HFFc6 (cell line): Measurements from ENCODE around the gene SGMS2. TPM values are rescaled to one million over a fixed set of nuclear protein-coding genes. Genes with fewer than 3 reads are reported as not detected.

ENCODE experiments used
- DNase-seq: peaks from one replicate; pipeline ENCODE4 v3.0.0-alpha.2; 2018
- H3K27ac Mint-ChIP-seq: 2 replicates; pipeline ENCODE4 v1.8.0; 2020; ENCODE audit warnings: mild to moderate bottlenecking, mixed read lengths
- H3K27me3 Mint-ChIP-seq: 2 replicates; pipeline ENCODE4 v1.8.0; 2021; ENCODE audit warnings: mild to moderate bottlenecking, moderate library complexity, mixed read lengths; ENCODE audit not compliant: insufficient read depth
- H3K36me3 Mint-ChIP-seq: 2 replicates; pipeline ENCODE4 v1.8.0; 2021; ENCODE audit warnings: low read depth, mixed read lengths
- H3K4me1 Mint-ChIP-seq: 2 replicates; pipeline ENCODE4 v1.8.0; 2020; ENCODE audit warnings: low read depth, mixed read lengths
- H3K4me3 Mint-ChIP-seq: 2 replicates; pipeline ENCODE4 v1.8.0; 2020; ENCODE audit warnings: mild to moderate bottlenecking, moderate library complexity, mixed read lengths
- H3K9me3 Mint-ChIP-seq: 2 replicates; pipeline ENCODE4 v1.8.0; 2020; ENCODE audit warnings: mild to moderate bottlenecking, mixed read lengths
- CTCF ChIP-seq: fragments of 200-600 bp; sonication (generic); IDR thresholded peaks from 2 replicates; pipeline ENCODE4 v1.5.0; 2021; ENCODE audit warnings: antibody characterized with exemption, mild to moderate bottlenecking
- total RNA-seq, 6 experiments: library from RNA; stranded (reverse); fragmentation: NEBNext Ultra II Directional; extraction: Animal tissue kit (Norgen Biotek cat#: 25700); gene quantifications; 2 replicates in 1 of 6; 3 replicates in 5 of 6; pipeline ENCODE4 v1.2.3, GENCODE V29; 2021

SGMS2 gene
- total RNA-seq, 6 experiments from 2014 or later: 30.5 to 45.9 (median 34.7) TPM

- DNase-seq: no peak
- TF ChIP-seq CTCF: no peak
- H3K27ac Mint-ChIP-seq: no peak overlapping the region
- H3K36me3 Mint-ChIP-seq: peaks cover 7% of the 10 kb centered on the region
- H3K27me3 Mint-ChIP-seq: no peaks in the 10 kb centered on the region
- no peaks in the 10 kb centered on the region for H3K9me3 Mint-ChIP-seq
- H3K4me3 Mint-ChIP-seq: no peak overlapping the region
- 0 out of 2 replicates have a peak, but pooled peaks cover 5% of the 10 kb centered on the region for H3K4me1 Mint-ChIP-seq
These were observed 83.6 kb downstream of the SGMS2 start for GRCh38 chr4:107908377-107908776.

GRCh38 chr4:107913283-107913899, 88.7 kb downstream of the SGMS2 start:
- Mint-ChIP-seq H3K36me3 (peaks cover under 1% of the 10 kb centered on the region), H3K9me3 (peaks cover under 1% of the 10 kb centered on the region), H3K27ac (peak overlapping the region; percentile 38; the same call in 1 of the 2 replicates), H3K27me3 (no peaks in the 10 kb centered on the region; the same call in 1 of the 2 replicates), H3K4me3 (no peak overlapping the region), H3K4me1 (0 out of 2 replicates have a peak, but pooled peaks cover 6% of the 10 kb centered on the region)
- peak; percentile 97 for TF ChIP-seq CTCF
- DNase-seq: peak; percentile 70

GRCh38 chr4:107915220-107915619, 90.5 kb downstream of the SGMS2 start:
- Mint-ChIP-seq H3K9me3 (peaks cover 17% of the 10 kb centered on the region), H3K36me3 (peaks cover 14% of the 10 kb centered on the region), H3K4me3 (no peak overlapping the region), H3K4me1 (0 out of 2 replicates have a peak, but pooled peaks cover 6% of the 10 kb centered on the region), H3K27me3 (peaks cover 2% of the 10 kb centered on the region), H3K27ac (no peak overlapping the region)
- no peak for TF ChIP-seq CTCF
- DNase-seq: no peak

GRCh38 chr4:107916623-107917022, 91.9 kb downstream of the SGMS2 start:
- no peak for DNase-seq
- no peak for TF ChIP-seq CTCF
- peaks cover 9% of the 10 kb centered on the region; the same call in 1 of the 2 replicates for H3K4me1 Mint-ChIP-seq
- peaks cover 14% of the 10 kb centered on the region for H3K36me3 Mint-ChIP-seq
- H3K4me3 Mint-ChIP-seq: no peak overlapping the region
- H3K27ac Mint-ChIP-seq: no peak overlapping the region
- peaks cover 2% of the 10 kb centered on the region for H3K27me3 Mint-ChIP-seq
- H3K9me3 Mint-ChIP-seq: peaks cover 17% of the 10 kb centered on the region

- peaks cover 17% of the 10 kb centered on the region for H3K9me3 Mint-ChIP-seq
- TF ChIP-seq CTCF: no peak
- no peak overlapping the region for H3K27ac Mint-ChIP-seq
These were observed 92.8 kb downstream of the SGMS2 start for GRCh38 chr4:107917500-107917899.

More at GRCh38 chr4:107917500-107917899, 92.8 kb downstream of the SGMS2 start:
- no peak for DNase-seq
- H3K4me3 Mint-ChIP-seq: no peak overlapping the region
- peaks cover 18% of the 10 kb centered on the region for H3K4me1 Mint-ChIP-seq
- peaks cover 2% of the 10 kb centered on the region for H3K27me3 Mint-ChIP-seq
- peaks cover 14% of the 10 kb centered on the region for H3K36me3 Mint-ChIP-seq
